Measurements from ENCODE around the gene ARHGEF3.

Gene ARHGEF3

DNA sequence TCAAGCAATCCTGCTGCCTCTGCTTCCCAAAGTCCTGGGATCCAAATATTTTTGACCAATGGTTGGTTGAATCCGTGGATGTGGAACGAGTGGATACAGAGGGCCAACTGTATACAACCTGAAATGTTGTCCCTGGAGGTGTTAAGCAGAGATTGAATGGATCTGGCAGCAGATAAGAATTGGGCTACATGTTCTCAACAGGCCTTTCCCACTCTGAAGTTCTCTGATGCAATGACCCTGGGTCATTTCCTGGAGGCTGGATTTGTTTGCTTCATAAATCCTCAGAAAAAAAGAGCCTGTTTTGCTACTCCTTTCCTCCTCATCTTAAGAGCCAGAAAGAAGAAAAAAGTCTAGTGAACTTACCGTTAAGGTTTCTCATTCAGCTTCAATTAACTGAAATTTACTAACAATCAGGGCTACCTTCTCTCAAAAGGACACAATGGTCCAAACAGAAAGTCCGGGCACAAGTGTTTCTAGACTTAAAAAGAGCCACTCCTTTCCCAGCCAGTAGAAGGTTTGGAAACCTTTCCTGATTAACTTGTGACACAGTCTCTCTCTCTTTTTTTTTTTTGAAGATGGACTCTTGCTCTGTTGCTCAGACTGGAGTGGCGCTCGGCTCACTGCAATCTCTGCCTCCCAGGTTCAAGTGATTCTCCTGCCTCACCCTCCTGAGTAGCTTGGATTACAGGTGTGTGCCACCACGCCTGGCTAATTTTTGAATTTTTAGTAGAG is 6.5 kb downstream of the ARHGEF3 start:
- ChIA-PET CTCF (interaction anchor here (0.7 to 9.7 kb wide), 3 partner anchors 12 to 193 kb away, joined by 4 to 131 read pairs (median 87); no protein-coding TSS in a partner anchor), POLR2A (no interaction called here)
- no peak overlapping the region for H3K4me3 ChIP-seq (ENCODE audit: low read depth, low read length)
- no peak for DNase-seq (ENCODE audit: low read depth, low spot score)
- TF ChIP-seq, protein P1, sequence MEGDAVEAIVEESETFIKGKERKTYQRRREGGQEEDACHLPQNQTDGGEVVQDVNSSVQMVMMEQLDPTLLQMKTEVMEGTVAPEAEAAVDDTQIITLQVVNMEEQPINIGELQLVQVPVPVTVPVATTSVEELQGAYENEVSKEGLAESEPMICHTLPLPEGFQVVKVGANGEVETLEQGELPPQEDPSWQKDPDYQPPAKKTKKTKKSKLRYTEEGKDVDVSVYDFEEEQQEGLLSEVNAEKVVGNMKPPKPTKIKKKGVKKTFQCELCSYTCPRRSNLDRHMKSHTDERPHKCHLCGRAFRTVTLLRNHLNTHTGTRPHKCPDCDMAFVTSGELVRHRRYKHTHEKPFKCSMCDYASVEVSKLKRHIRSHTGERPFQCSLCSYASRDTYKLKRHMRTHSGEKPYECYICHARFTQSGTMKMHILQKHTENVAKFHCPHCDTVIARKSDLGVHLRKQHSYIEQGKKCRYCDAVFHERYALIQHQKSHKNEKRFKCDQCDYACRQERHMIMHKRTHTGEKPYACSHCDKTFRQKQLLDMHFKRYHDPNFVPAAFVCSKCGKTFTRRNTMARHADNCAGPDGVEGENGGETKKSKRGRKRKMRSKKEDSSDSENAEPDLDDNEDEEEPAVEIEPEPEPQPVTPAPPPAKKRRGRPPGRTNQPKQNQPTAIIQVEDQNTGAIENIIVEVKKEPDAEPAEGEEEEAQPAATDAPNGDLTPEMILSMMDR (IDR thresholded peaks at IDR 0.05; ENCODE audit: insufficient read depth, low read length, missing control alignments), result no peak

DNA sequence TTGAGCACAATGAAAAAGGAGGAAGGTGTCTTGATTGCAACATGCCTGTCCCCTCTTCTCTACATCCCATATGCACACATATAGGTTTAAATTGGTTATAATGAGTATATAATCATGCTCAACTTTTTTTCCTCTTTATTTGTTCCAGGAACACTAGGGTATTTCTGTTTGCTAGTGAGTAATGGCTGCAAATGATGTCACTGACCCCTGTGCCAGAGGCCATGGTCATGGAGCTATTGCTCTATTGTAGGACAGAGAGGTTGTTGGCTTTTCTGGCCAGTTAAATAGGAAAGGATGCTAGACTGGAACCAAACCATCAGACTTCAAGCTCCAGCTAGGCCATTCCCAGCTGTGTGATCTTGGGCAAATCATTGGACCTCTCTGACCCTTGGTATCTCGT is 9.6 kb downstream of the ARHGEF3 start:
- ChIA-PET POLR2A (no interaction called here), CTCF (no interaction called here)
- H3K4me3 ChIP-seq (ENCODE audit: low read depth, low read length), result no peak overlapping the region
- TF ChIP-seq, protein P1 (IDR thresholded peaks at IDR 0.05; ENCODE audit: insufficient read depth, low read length, missing control alignments), result no peak
- DNase-seq (ENCODE audit: low read depth, low spot score), result no peak

DNA sequence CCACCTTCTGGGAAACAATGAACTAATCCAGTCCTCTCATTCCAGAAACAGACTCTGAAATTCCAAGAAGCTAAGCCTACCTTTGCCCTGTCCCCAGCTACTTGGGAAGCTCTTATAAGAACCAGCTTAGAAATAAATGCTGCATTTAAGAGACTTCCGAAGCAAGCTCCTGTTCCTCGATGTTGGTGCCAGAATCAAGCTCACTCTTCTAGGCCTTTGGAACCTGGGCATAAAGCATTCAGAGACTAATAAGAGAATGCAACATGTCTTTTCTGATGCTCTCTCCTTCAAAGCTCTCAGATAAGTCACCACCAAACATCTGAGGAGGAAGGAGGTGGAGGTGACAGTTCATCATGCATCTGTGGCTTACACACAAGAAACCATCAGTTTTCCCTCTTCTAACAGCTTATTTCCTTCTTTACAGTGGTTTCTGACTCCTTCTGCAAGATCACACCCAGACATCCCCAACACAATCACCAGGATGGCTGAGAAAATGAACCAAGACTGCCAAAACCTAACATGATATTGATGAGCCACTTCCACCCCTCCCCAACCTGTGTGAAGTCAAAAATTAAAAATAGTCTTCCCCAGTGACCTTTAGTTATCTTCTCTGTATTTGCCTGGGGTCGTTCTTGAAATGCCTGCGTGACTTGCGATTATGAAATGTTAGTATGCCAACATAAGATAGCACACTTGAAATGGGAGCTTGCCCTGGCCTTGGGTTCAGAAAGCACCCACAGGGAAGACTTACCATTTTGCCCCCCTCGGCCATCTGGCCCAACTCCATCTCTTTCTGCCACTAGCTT is 11.5 kb downstream of the ARHGEF3 start:
- H3K4me3 ChIP-seq (ENCODE audit: low read depth, low read length), result no peak overlapping the region
- TF ChIP-seq, protein P1 (IDR thresholded peaks at IDR 0.05; ENCODE audit: insufficient read depth, low read length, missing control alignments), result no peak
- ChIA-PET POLR2A (interaction anchor here (0.5 kb wide), 1 partner anchor 8 kb away, joined by 3 read pairs; no protein-coding TSS in a partner anchor), CTCF (interaction anchor here (1.1 to 3.8 kb wide), 4 partner anchors 9 to 206 kb away, joined by 3 to 65 read pairs (median 6); partner anchors contain the start of gene ARHGEF3)
- DNase-seq (ENCODE audit: low read depth, low spot score), result no peak

DNA sequence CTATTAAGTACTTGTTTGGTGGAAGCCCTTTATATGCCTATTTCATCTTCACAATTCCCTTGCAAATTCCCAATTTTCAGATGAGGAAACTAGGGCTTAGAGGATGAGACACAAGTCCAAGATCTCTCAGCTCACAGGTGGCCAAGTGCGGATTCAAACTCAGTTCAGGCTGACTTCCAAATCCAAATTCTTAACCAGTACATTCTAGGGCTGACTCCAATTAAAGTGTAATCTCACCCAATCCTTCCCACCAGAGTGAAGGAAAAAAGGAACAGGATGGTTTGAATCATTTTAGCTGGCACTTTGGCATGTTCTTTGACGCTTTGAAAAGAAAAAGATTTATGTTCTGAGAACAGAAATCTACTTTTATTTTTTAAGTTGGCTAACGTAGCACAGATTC is 12.7 kb downstream of the ARHGEF3 start:
- CTCF ChIA-PET, result interaction anchor here (0.7 to 3.8 kb wide), 5 partner anchors 11 to 207 kb away, joined by 3 to 65 read pairs (median 8); partner anchors contain the start of gene ARHGEF3
- no peak for DNase-seq (ENCODE audit: low read depth, low spot score)
- POLR2A ChIA-PET, result no interaction called here

DNA sequence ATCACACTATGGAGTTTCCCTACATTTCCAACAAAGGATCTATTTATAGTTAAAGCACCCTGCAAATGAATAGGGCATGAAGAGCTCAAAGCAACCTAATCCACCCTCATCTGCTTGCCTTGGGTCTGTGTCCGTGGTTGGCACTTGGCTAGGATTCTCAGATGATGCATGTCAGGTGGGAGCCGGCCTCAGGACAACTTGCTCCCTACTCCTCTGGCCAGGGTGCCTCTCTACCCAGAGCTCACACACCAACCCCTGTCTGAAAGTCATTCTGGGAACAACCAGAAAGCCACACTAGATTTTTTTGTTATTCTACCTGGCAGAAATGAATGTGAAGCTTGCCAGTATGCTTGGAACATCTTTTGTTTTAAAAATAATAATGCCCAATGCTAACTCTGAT is 13.2 kb downstream of the ARHGEF3 start:
- TF ChIP-seq, protein P1 (IDR thresholded peaks at IDR 0.05; ENCODE audit: insufficient read depth, low read length, missing control alignments), result no peak
- no peak for DNase-seq (ENCODE audit: low read depth, low spot score)
- H3K4me3 ChIP-seq (ENCODE audit: low read depth, low read length), result no peak overlapping the region
- POLR2A ChIA-PET, result no interaction called here
- CTCF ChIA-PET, result interaction anchor here (0.7 to 3.8 kb wide), 4 partner anchors 11 to 207 kb away, joined by 3 to 65 read pairs (median 8); partner anchors contain the start of gene ARHGEF3

More for the DNA sequence above, 12.7 kb downstream of the ARHGEF3 start:
- no peak overlapping the region for H3K4me3 ChIP-seq (ENCODE audit: low read depth, low read length)
- TF ChIP-seq, protein P1 (IDR thresholded peaks at IDR 0.05; ENCODE audit: insufficient read depth, low read length, missing control alignments), result no peak

DNA sequence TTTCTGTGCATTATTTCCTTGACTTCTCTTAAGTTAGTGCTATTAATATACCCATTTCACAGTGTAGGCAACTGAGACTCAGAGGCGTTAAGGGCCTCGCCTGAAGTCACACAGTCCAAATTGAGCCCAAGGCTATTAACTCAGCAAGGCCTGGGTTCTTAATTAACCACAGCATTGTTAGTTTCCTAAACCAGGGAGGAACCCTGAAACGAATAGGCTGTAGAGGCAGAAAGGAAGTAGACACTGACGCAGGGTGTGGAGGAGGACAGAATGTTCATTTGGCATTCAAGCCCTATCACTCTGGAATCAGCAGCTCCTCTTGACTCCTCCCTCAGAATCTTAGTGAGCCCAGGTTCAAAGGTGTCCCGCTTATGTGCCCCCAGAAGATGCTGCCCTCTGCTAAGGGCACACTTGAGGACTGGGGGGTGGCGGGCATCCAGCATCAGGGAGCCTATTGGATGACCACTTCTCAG is 13.9 kb downstream of the ARHGEF3 start:
- TF ChIP-seq, protein P1 (IDR thresholded peaks at IDR 0.05; ENCODE audit: insufficient read depth, low read length, missing control alignments), result no peak
- no peak for DNase-seq (ENCODE audit: low read depth, low spot score)
- ChIA-PET CTCF (interaction anchor here (2.0 to 3.8 kb wide), 2 partner anchors 12 to 201 kb away, joined by 8 to 65 read pairs; partner anchors contain the start of gene ARHGEF3), POLR2A (no interaction called here)
- H3K4me3 ChIP-seq (ENCODE audit: low read depth, low read length), result no peak overlapping the region

Data from AG04449 (cell line).